Measurements from ENCODE around the gene HPRT1.
"Not testable (repeated sequence)": the region's sequence is repeated elsewhere in the genome, so short reads cannot be mapped to it uniquely, and the experiment has no call there.

Gene HPRT1

GRCh38 chrX:134460005-134460861 lies at the start of gene HPRT1:
HPRT1 (plus strand) TSS chrX:134460165; CDS start chrX:134460312, 147 bp downstream.
- peak; percentile 63 for DNase-seq

- no peak for DNase-seq
These were observed 43.9 kb upstream of the HPRT1 start for GRCh38 chrX:134416087-134416486.

GRCh38 chrX:134418317-134419113 lies 41.5 kb upstream of the HPRT1 start:
- no peak for DNase-seq

GRCh38 chrX:134419784-134420183 lies 40.2 kb upstream of the HPRT1 start:
- no peak for DNase-seq

GRCh38 chrX:134423606-134424005 lies 36.4 kb upstream of the HPRT1 start:
- DNase-seq = no peak

- DNase-seq = no peak
These were observed 33.7 kb upstream of the HPRT1 start for GRCh38 chrX:134426281-134426680.

- no peak for DNase-seq
These were observed 28.1 kb upstream of the HPRT1 start for GRCh38 chrX:134431894-134432293.

- no peak for DNase-seq
These were observed 24.1 kb upstream of the HPRT1 start for GRCh38 chrX:134435894-134436293.

GRCh38 chrX:134443020-134443419 lies 16.9 kb upstream of the HPRT1 start:
- peak; percentile 54 for DNase-seq

- no peak for DNase-seq
These were observed 16.5 kb upstream of the HPRT1 start for GRCh38 chrX:134443461-134443860.

- no peak for DNase-seq
These were observed 15.3 kb upstream of the HPRT1 start for GRCh38 chrX:134444681-134445080.

- no peak for DNase-seq
These were observed 7.4 kb upstream of the HPRT1 start for GRCh38 chrX:134452596-134452995.

GRCh38 chrX:134453631-134454030 lies 6.3 kb upstream of the HPRT1 start:
- DNase-seq = no peak

- no peak for DNase-seq
These were observed 5.5 kb upstream of the HPRT1 start for GRCh38 chrX:134454506-134454905.

- no peak for DNase-seq
These were observed 2.3 kb upstream of the HPRT1 start for GRCh38 chrX:134457708-134458107.

GRCh38 chrX:134459683-134460004 lies 321 bp upstream of the HPRT1 start:
- DNase-seq = no peak

GRCh38 chrX:134460862-134461220 lies 876 bp downstream of the HPRT1 start:
- no peak for DNase-seq

GRCh38 chrX:134461437-134461836 lies 1.5 kb downstream of the HPRT1 start:
- DNase-seq = no peak

- DNase-seq = no peak
These were observed 3.0 kb downstream of the HPRT1 start for GRCh38 chrX:134462927-134463326.

GRCh38 chrX:134464453-134464852 lies 4.5 kb downstream of the HPRT1 start:
- not testable (repeated sequence) for DNase-seq

- no peak for DNase-seq
These were observed 9.5 kb downstream of the HPRT1 start for GRCh38 chrX:134469486-134469885.

- DNase-seq = no peak
These were observed 10.0 kb downstream of the HPRT1 start for GRCh38 chrX:134470013-134470412.

GRCh38 chrX:134472041-134472440 lies 12.1 kb downstream of the HPRT1 start:
- DNase-seq = no peak

- no peak for DNase-seq
These were observed 16.3 kb downstream of the HPRT1 start for GRCh38 chrX:134476284-134476683.
